ENCODE data around the gene GCGR. TPM values are rescaled to one million over a fixed set of nuclear protein-coding genes. Genes with fewer than 3 reads are reported as not detected.
A peak's percentile ranks its signal among the peaks of the same experiment; 100 is the strongest.

Gene GCGR
- total and polyA plus RNA-seq, 2 of the 13 experiments (the other 11 are each of a cell fraction or from before 2014, with no cell fraction given) = 0.04 to 0.13 TPM

GRCh38 chr17:81833160-81833920 is 29.4 kb downstream of the GCGR start, which contains the start of gene MCRIP1 (continued):
- TF ChIP-seq RFXAP (CRISPR knock-in tag; IDR thresholded peaks at IDR 0.05; ENCODE audit: borderline replicate concordance) = peak; percentile 30; the same call in 1 of the 2 replicates
- no peak; the same call in 1 of the 2 replicates for TF ChIP-seq CENPBD1 (CRISPR knock-in tag; IDR thresholded peaks at IDR 0.05; ENCODE audit: borderline replicate concordance, low read depth)
- no peak for TF ChIP-seq RFX5 (IDR thresholded peaks at IDR 0.05; ENCODE audit: low read depth, low read length)
- TF ChIP-seq PLRG1 (conservative IDR thresholded peaks at IDR 0.05) = no peak
- TF ChIP-seq DRAP1 (CRISPR knock-in tag; IDR thresholded peaks at IDR 0.05) = peak; percentile 41; the same call in 1 of the 2 replicates
- TF ChIP-seq ZSCAN22 (CRISPR knock-in tag; IDR thresholded peaks at IDR 0.05) = peak; percentile 89; the same call in 1 of the 2 replicates
- peak; percentile 86; the same call in 1 of the 2 replicates for TF ChIP-seq ZFP90 (CRISPR knock-in tag; IDR thresholded peaks at IDR 0.05; ENCODE audit: borderline replicate concordance)
- TF ChIP-seq ZNF556 (CRISPR knock-in tag; IDR thresholded peaks at IDR 0.05; ENCODE audit: borderline replicate concordance) = peak; percentile 84
- peak; percentile 87 for TF ChIP-seq ZNF383 (CRISPR knock-in tag; IDR thresholded peaks at IDR 0.05; ENCODE audit: borderline replicate concordance)
- TF ChIP-seq ZNF709 (CRISPR knock-in tag; IDR thresholded peaks at IDR 0.05) = no peak; the same call in 1 of the 2 replicates
- peak; percentile 87 for TF ChIP-seq GABPA (IDR thresholded peaks at IDR 0.05; ENCODE audit: low read depth, low read length)
- TF ChIP-seq GABPA (CRISPR knock-in tag; IDR thresholded peaks at IDR 0.05; ENCODE audit: low read depth) = peak; percentile 79
- peak; percentile 83; the same call in 1 of the 2 replicates for TF ChIP-seq ZNF468 (CRISPR knock-in tag; IDR thresholded peaks at IDR 0.05)
- peak; percentile 73; the same call in 1 of the 2 replicates for TF ChIP-seq PRDM15 (CRISPR knock-in tag; IDR thresholded peaks at IDR 0.05)
- TF ChIP-seq SP1 (IDR thresholded peaks at IDR 0.05) = no peak
- TF ChIP-seq SP1 (CRISPR knock-in tag; IDR thresholded peaks at IDR 0.05) = peak; percentile 45
- TF ChIP-seq HMGXB3 (CRISPR knock-in tag; IDR thresholded peaks at IDR 0.05; ENCODE audit: borderline replicate concordance) = no peak
- 0 out of 2 replicates have a peak, but pooled peaks have one; percentile 51 for TF ChIP-seq TBP (CRISPR knock-in tag; IDR thresholded peaks at IDR 0.05)
- TF ChIP-seq ZNF124 (CRISPR knock-in tag; IDR thresholded peaks at IDR 0.05) = peak; percentile 41; the same call in 1 of the 2 replicates
- TF ChIP-seq RNF2 (conservative IDR thresholded peaks at IDR 0.05; ENCODE audit: low read depth) = peak; percentile 97

All from HepG2 (cell line).